K562 (cell line): ENCODE measurements around the gene DNAJB1. TPM values are rescaled to one million over a fixed set of nuclear protein-coding genes. Genes with fewer than 3 reads are reported as not detected.

Source experiments
- ATAC-seq: fragments of 200-7000 bp; cut with Tn5 transposase; 3 replicates; pipeline ENCODE4 v1.9.1; 2020; ENCODE audit warnings: moderate library complexity
- BruUV-seq: library from RNA; stranded (reverse); fragments of 400-500 nt; replicated peaks from 2 replicates; lab custom pipeline; 2021; lab: Mats Ljungman, UMichigan
- CTCF ChIA-PET: fragments of 300-600 bp; formaldehyde crosslinking; extraction: SDS; loops from one replicate; lab custom pipeline; 2021; ENCODE audit warnings: low intra/inter-chr PET ratio; lab: Yijun Ruan, JAX
- POLR2A ChIA-PET: fragments of 300-600, 350-650 bp; sonication (Branson Sonifier 250); formaldehyde crosslinking; extraction: SDS; loops from one replicate; lab custom pipeline; 2021; ENCODE audit warnings: antibody characterized with exemption, inconsistent platforms; lab: Yijun Ruan, JAX
- DNase-seq, 4 experiments: peaks; one replicate each; pipeline versions ENCODE4 v3.0.0 to v3.0.0-alpha.2; 2011 to 2018; ENCODE audit warnings: low spot score in 3 of 4, mixed read lengths in 3 of 4; ENCODE audit errors: extremely low read depth in 1 of 4
- FAIRE-seq: peaks from 2 replicates; lab custom pipeline; 2011; peaks lifted over from hg19 to GRCh38; lab: Jason Lieb, UNC
- H2AFZ ChIP-seq: 2 replicates; pipeline ENCODE4 v1.6.0; 2011; ENCODE audit warnings: low read depth, low read length, control low read depth, inconsistent platforms
- H3K27ac ChIP-seq: fragments of 200-600 bp; 3 replicates; pipeline ENCODE4 v1.8.0; 2011; ENCODE audit warnings: low read depth, mild to moderate bottlenecking, control low read depth, inconsistent platforms, low read length, moderate library complexity, mixed read lengths; ENCODE audit errors: extremely low read depth
- H3K27me3 ChIP-seq, 2 experiments: fragments of 300-600 bp in 1 of 2; 2 replicates in 1 of 2; 3 replicates in 1 of 2; pipeline versions ENCODE4 v1.6.0 to v1.8.0; 2011; ENCODE audit warnings: inconsistent platforms in 2 of 2, low read length in 2 of 2, mild to moderate bottlenecking in 1 of 2, mixed read lengths in 1 of 2, moderate library complexity in 1 of 2; ENCODE audit not compliant: control insufficient read depth in 2 of 2, insufficient read depth in 2 of 2
- H3K36me3 ChIP-seq: fragments of 300-600 bp; 3 replicates; pipeline ENCODE4 v1.8.0; 2011; ENCODE audit warnings: mild to moderate bottlenecking, low read length, inconsistent platforms; ENCODE audit not compliant: control insufficient read depth, insufficient read depth
- H3K4me1 ChIP-seq, 2 experiments: fragments of 200-600 bp in 1 of 2; replicated peaks in 1 of 2; 2 replicates in 1 of 2; 3 replicates in 1 of 2; pipeline versions ENCODE4 v1.5.1 to v1.8.0; 2011; ENCODE audit warnings: inconsistent platforms in 2 of 2, low read length in 2 of 2, mild to moderate bottlenecking in 1 of 2, mixed read lengths in 1 of 2, moderate library complexity in 1 of 2; ENCODE audit not compliant: control insufficient read depth in 2 of 2, insufficient read depth in 2 of 2
- H3K4me2 ChIP-seq: 2 replicates; pipeline ENCODE4 v1.6.1; 2011; ENCODE audit warnings: low read length, control low read depth, inconsistent platforms, mixed read lengths; ENCODE audit not compliant: insufficient read depth
- H3K4me3 ChIP-seq: fragments of 200-600 bp; sonication (generic), shearing (Covaris generic); 2 replicates; pipeline ENCODE4 v1.5.1; 2016; ENCODE audit warnings: control low read depth, inconsistent platforms
- H3K79me2 ChIP-seq: fragments of 200-600 bp; 3 replicates; pipeline ENCODE4 v1.8.0; 2011; ENCODE audit warnings: low read length, inconsistent platforms; ENCODE audit not compliant: control insufficient read depth, insufficient read depth
- H3K9ac ChIP-seq, 2 experiments: 2 replicates each; pipeline versions ENCODE4 v1.6.0 to v1.6.1; 2011; ENCODE audit warnings: low read depth in 2 of 2, low read length in 2 of 2, control low read depth in 1 of 2, inconsistent platforms in 1 of 2, mild to moderate bottlenecking in 1 of 2, mixed read lengths in 1 of 2; ENCODE audit not compliant: insufficient read depth in 1 of 2
- H3K9me1 ChIP-seq: one replicate; pipeline ENCODE4 v1.6.0; 2011; ENCODE audit warnings: inconsistent platforms, mild to moderate bottlenecking, low read length, moderate library complexity; ENCODE audit not compliant: control insufficient read depth, insufficient read depth
- H3K9me3 ChIP-seq: replicated peaks from 2 replicates; pipeline ENCODE4 v1.5.1; 2011; ENCODE audit warnings: low read depth, low read length, inconsistent platforms; ENCODE audit not compliant: control insufficient read depth, insufficient read depth
- H4K20me1 ChIP-seq: replicated peaks from 2 replicates; pipeline ENCODE4 v1.6.1; 2011; ENCODE audit warnings: low read length, inconsistent platforms, mixed read lengths; ENCODE audit not compliant: control insufficient read depth, insufficient read depth
- BMI1 ChIP-seq: fragments of 150-350 bp; IDR thresholded peaks from 2 replicates; pipeline ENCODE4 v1.6.1; 2014; ENCODE audit warnings: low read length
- GATA2 ChIP-seq: sonication (generic); formaldehyde crosslinking; IDR thresholded peaks from 2 replicates; pipeline ENCODE4 v1.4.0; 2020; ENCODE audit warnings: mild to moderate bottlenecking, missing genetic modification reagents
- NEUROD1 ChIP-seq: fragments of 150-350 bp; IDR thresholded peaks from 2 replicates; pipeline ENCODE4 v1.6.1; 2014; ENCODE audit warnings: borderline replicate concordance, low read length, low read depth; ENCODE audit not compliant: partially characterized antibody
- NR2F6 ChIP-seq: fragments of 450-650 bp; formaldehyde crosslinking; IDR thresholded peaks from 2 replicates; pipeline ENCODE4 v1.4.0; 2020; ENCODE audit warnings: mild to moderate bottlenecking
- PHF8 ChIP-seq: fragments of 200-600 bp; sonication (generic); IDR thresholded peaks from 2 replicates; pipeline ENCODE4 v1.6.1; 2012; ENCODE audit warnings: mixed run types, mild to moderate bottlenecking, inconsistent platforms, low read length, moderate library complexity, borderline replicate concordance
- PML ChIP-seq: IDR thresholded peaks from 2 replicates; pipeline ENCODE4 v1.6.1; 2012; ENCODE audit warnings: low read length, inconsistent platforms
- RBM34 ChIP-seq: fragments of 200-400 bp; formaldehyde crosslinking; IDR thresholded peaks from 2 replicates; pipeline ENCODE4 v1.6.1; 2018; ENCODE audit warnings: low read length, borderline replicate concordance; ENCODE audit not compliant: insufficient read depth
- RFX1 ChIP-seq: fragments of 450-650 bp; IDR thresholded peaks from 2 replicates; pipeline ENCODE4 v1.6.1; 2016; ENCODE audit warnings: mild to moderate bottlenecking, moderate library complexity
- SMARCA4 ChIP-seq: fragments of 450-650 bp; IDR thresholded peaks from 2 replicates; pipeline ENCODE4 v1.6.1; 2016
- SOX6 ChIP-seq: fragments of 450-650 bp; IDR thresholded peaks from 2 replicates; pipeline ENCODE4 v1.6.1; 2014; ENCODE audit warnings: mild to moderate bottlenecking
- SP1 ChIP-seq: sonication (generic); formaldehyde crosslinking; IDR thresholded peaks from 2 replicates; pipeline ENCODE4 v1.8.1; 2022; ENCODE audit warnings: mild to moderate bottlenecking, missing genetic modification reagents
- SREBF1 ChIP-seq: fragments of 150-350 bp; IDR thresholded peaks from 2 replicates; pipeline ENCODE4 v1.6.1; 2014; ENCODE audit warnings: antibody characterized with exemption, low read depth, low read length, borderline replicate concordance
- SUPT5H ChIP-seq: fragments of 450-650 bp; IDR thresholded peaks from 2 replicates; pipeline ENCODE4 v1.6.1; 2016
- ZKSCAN1 ChIP-seq: fragments of 150-350 bp; IDR thresholded peaks from 2 replicates; pipeline ENCODE4 v1.6.1; 2016; ENCODE audit warnings: low read depth, low read length
- ZNF24 ChIP-seq: fragments of 450-650 bp; IDR thresholded peaks from 2 replicates; pipeline ENCODE4 v1.6.1; 2016
- ZNF263 ChIP-seq: sonication (generic); formaldehyde crosslinking; IDR thresholded peaks from 2 replicates; pipeline ENCODE4 v1.8.0; 2022; ENCODE audit warnings: mild to moderate bottlenecking, missing genetic modification reagents, borderline replicate concordance
- ZNF354B ChIP-seq: fragments of 250-450 bp; sonication (Bioruptor Pico); IDR thresholded peaks from 2 replicates; pipeline ENCODE4 v1.4.0; 2020
- WGBS: fragments of 100-300 bp; shearing (Covaris generic); methylation state at CpG from one replicate; pipeline ENCODE4 v1.1.6; 2016; ENCODE audit warnings: low coverage, mixed read lengths; ENCODE audit not compliant: insufficient coverage; ENCODE audit errors: missing lambda C conversion rate; 5-methylcytosine and 5-hydroxymethylcytosine counted together
- in situ Hi-C: fragments of 300-500 bp; cut with MboI; formaldehyde crosslinking; loops from 4 replicates; pipeline ENCODE4 v1.15.0; 2018; ENCODE audit warnings: inconsistent platforms, mixed read lengths
- intact Hi-C: fragments of 100-400 bp; cut with micrococcal nuclease; formaldehyde crosslinking; loops from 2 replicates; pipeline ENCODE4 v1.14.2; 2022
- polyA plus RNA-seq, 8 experiments: library from polyadenylated mRNA; depleted of rRNA in 4 of 8; stranded (reverse) in 5 of 8; unstranded in 3 of 8; fragments of >200 nt; fragmentation: Nextera tagmentation in 2 of 8; fragmentation: Illumina TruSeq in 1 of 8; extraction: Ambion mirVana in 2 of 8; extraction: Trizol in 1 of 8; gene quantifications; 2 replicates each; pipeline versions ENCODE4 v1.2.1 to v1.2.3, GENCODE V29; 2011 to 2014; ENCODE audit warnings: inconsistent platforms in 1 of 8, missing spikeins in 1 of 8
- total RNA-seq, 7 experiments: library from RNA; depleted of rRNA in 6 of 7; stranded (reverse); fragments of >200 nt in 6 of 7; fragmentation: Illumina TruSeq in 2 of 7; extraction: Trizol in 2 of 7; gene quantifications; 2 replicates each; pipeline versions ENCODE4 v1.2.1 to v1.2.3, GENCODE V29; 2011 to 2021; ENCODE audit warnings: low replicate concordance in 1 of 7
- TF ChIP-seq, protein P1 (sequence below), 3 experiments: fragments of 200-800 bp in 1 of 3; fragments of 250-450 bp in 1 of 3; fragments of 450-650 bp in 1 of 3; sonication (Bioruptor Pico) in 1 of 3; sonication (Bioruptor generic) in 1 of 3; formaldehyde crosslinking in 1 of 3; IDR thresholded peaks; 2 replicates each; pipeline versions ENCODE4 v1.6.1 to v1.8.0; 2016 to 2022; ENCODE audit warnings: mild to moderate bottlenecking in 2 of 3, missing genetic modification characterization in 2 of 3, missing compliant biosample characterization in 1 of 3, moderate library complexity in 1 of 3
- TF ChIP-seq, protein P2 (sequence below): IDR thresholded peaks from 2 replicates; pipeline ENCODE4 v1.6.1; 2011; ENCODE audit not compliant: insufficient read length; ENCODE audit errors: extremely low read depth
- TF ChIP-seq, protein P3 (sequence below): fragments of 250-450 bp; sonication (Bioruptor Pico); IDR thresholded peaks from 2 replicates; pipeline ENCODE4 v1.8.0; 2021; ENCODE audit warnings: moderate library complexity, mild to moderate bottlenecking, inconsistent platforms

The DNAJB1 gene
- total and polyA plus RNA-seq, 9 of the 15 experiments (the other 6 are each of a cell fraction or from before 2014, with no cell fraction given) = 13.2 to 113 (median 62.1) TPM

DNA sequence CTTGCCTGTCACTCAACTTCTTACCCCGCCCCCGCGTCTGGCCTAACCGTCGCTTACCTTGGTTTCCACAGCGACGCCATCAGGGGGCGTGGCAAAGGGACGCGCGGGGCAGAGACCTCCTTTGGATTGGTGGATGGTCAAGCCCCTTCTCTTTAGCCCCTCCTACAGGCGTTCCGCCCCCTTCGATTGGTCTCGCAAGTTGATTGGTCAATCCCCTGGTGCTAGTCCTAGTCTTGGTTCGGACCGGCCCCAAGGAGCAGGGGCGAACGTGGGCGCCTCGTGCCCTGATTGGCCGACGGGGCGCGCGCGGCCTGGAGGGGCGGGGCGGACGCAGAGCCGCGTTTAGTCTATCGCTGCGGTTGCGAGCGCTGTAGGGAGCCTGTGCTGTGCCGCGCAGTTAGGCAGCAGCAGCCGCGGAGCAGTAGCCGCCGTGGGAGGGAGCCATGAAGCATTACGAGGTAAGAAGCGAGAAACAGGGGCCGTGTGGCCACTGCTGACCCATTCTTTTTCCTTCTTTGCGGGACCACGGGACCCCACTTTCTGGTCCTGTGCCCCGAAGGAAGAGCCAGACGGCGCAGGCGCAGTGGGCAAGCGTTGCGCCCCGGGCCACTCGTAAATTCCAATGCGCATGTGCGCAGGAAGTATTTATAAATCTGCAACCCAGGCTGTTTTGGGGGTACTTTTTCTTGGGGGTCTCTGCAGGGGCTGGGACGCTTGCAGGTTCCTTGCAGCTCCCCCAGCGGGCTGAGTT is 11.2 kb upstream of the DNAJB1 start, which contains the start of gene TECR:
Gene TECR (plus strand): TSS at position 341 of the 751 bp plus-strand sequence. CDS start 103 bp downstream, at position 444.
- intact Hi-C loops = no loop called here
- DNase-seq = peak; percentile 96 to 100 (median 98)
- Histone ChIP-seq H3K79me2 (peaks cover 47% of the 10 kb centered on the region), H4K20me1 (peaks cover 5% of the 10 kb centered on the region; the same call in 1 of the 2 replicates), H3K36me3 (peaks cover 4% of the 10 kb centered on the region; the same call in 2 of the 3 replicates), H3K9me1 (no peaks in the 10 kb centered on the region), H3K27ac (peak within 1 kb of the TSS; percentile 89), H3K4me1 (peaks cover 29 to 63% of the 10 kb centered on the region in 2 experiments; a peak in 4 of 5 replicates), H3K9me3 (no peaks in the 10 kb centered on the region), H3K4me3 (peak within 1 kb of the TSS; percentile 76), H3K27me3 (no peaks in the 10 kb centered on the region), H3K9ac (peak within 1 kb of the TSS; percentile 83 to 96), H2AFZ (peak within 1 kb of the TSS; percentile 99), H3K4me2 (peak within 1 kb of the TSS; percentile 96)
- WGBS = 0% methylated on average over 49 of the region's 59 CpGs
- ChIA-PET CTCF (no interaction called here), POLR2A (interaction anchor here (1.0 to 1.2 kb wide), 3 partner anchors 11 to 394 kb away, joined by 3 to 5 read pairs (median 4); partner anchors contain the start of genes ASF1B and DNAJB1)
- ATAC-seq = peak; percentile 98
- in situ Hi-C loops = no loop called here
- peak; percentile 99 for FAIRE-seq
- TSS peak; percentile 83 for BruUV-seq
- TF ChIP-seq SREBF1 (no peak), ZKSCAN1 (no peak), SMARCA4 (no peak), BMI1 (0 out of 2 replicates have a peak, but pooled peaks have one; percentile 59), SP1 (CRISPR knock-in tag) (peak; percentile 95), RFX1 (peak; percentile 96), ZNF24 (no peak), SOX6 (0 out of 2 replicates have a peak, but pooled peaks have one; percentile 28), RBM34 (no peak), NEUROD1 (peak; percentile 43), PML (peak; percentile 79; the same call in 1 of the 2 replicates), PHF8 (peak; percentile 97), NR2F6 (no peak), GATA2 (no peak), ZNF354B (CRISPR knock-in tag) (no peak), ZNF263 (CRISPR knock-in tag) (0 out of 2 replicates have a peak, but pooled peaks have one; percentile 28), SUPT5H (peak; percentile 98)
- TF ChIP-seq, protein P1, sequence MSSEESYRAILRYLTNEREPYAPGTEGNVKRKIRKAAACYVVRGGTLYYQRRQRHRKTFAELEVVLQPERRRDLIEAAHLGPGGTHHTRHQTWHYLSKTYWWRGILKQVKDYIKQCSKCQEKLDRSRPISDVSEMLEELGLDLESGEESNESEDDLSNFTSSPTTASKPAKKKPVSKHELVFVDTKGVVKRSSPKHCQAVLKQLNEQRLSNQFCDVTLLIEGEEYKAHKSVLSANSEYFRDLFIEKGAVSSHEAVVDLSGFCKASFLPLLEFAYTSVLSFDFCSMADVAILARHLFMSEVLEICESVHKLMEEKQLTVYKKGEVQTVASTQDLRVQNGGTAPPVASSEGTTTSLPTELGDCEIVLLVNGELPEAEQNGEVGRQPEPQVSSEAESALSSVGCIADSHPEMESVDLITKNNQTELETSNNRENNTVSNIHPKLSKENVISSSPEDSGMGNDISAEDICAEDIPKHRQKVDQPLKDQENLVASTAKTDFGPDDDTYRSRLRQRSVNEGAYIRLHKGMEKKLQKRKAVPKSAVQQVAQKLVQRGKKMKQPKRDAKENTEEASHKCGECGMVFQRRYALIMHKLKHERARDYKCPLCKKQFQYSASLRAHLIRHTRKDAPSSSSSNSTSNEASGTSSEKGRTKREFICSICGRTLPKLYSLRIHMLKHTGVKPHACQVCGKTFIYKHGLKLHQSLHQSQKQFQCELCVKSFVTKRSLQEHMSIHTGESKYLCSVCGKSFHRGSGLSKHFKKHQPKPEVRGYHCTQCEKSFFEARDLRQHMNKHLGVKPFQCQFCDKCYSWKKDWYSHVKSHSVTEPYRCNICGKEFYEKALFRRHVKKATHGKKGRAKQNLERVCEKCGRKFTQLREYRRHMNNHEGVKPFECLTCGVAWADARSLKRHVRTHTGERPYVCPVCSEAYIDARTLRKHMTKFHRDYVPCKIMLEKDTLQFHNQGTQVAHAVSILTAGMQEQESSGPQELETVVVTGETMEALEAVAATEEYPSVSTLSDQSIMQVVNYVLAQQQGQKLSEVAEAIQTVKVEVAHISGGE (CRISPR knock-in tag; IDR thresholded peaks at IDR 0.05) = no peak
- TF ChIP-seq, protein P2, sequence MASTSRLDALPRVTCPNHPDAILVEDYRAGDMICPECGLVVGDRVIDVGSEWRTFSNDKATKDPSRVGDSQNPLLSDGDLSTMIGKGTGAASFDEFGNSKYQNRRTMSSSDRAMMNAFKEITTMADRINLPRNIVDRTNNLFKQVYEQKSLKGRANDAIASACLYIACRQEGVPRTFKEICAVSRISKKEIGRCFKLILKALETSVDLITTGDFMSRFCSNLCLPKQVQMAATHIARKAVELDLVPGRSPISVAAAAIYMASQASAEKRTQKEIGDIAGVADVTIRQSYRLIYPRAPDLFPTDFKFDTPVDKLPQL = no peak
- TF ChIP-seq, protein P3, sequence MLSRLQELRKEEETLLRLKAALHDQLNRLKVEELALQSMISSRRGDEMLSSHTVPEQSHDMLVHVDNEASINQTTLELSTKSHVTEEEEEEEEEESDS (CRISPR knock-in tag) = no peak
